ENCODE results near the gene PHF19. TPM values are rescaled to one million over a fixed set of nuclear protein-coding genes. Genes with fewer than 3 reads are reported as not detected.

The PHF19 gene
- total RNA-seq, 2 experiments from 2014 or later: 331 to 351 TPM

DNA sequence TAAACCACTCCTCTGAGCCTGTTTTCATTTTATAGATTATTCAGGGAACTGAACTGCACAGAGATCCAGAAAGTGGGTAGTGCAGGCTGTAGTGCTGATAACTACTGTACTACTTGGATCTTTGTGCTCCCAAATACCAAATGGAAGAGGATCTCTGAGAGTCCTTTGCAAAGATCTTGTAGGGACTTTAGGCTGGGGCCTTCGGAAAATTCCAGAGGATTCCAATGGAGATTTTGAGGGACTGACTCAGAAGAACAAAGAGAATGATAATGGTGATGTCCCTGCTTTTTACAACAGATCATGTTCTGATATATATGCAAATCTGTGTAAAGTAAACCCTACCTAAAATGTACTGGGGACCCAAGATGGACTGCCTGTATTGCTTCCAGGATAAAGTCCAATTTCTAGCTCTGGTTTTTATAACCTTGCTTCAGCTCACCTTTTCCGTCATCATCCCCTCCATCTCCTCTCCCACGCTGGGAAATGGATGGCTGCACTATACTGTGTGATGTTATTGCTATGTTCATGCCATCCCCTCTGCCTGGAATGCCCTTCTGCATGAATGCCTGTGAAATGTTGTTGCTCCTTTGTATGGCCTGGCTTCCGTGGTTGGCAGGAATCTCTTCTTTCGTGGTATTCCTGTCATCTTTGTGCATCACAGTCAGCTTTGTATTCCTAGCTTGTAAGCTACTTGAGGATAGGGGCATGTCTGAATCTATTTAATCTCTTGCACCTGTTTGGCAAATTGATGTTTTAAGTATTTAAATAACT, 24.6 kb downstream of the PHF19 start:
- Mint-ChIP-seq H3K27ac (peak overlapping the region; percentile 3), H3K9me3 (no peaks in the 10 kb centered on the region), H3K36me3 (ENCODE audit: low read depth) (peaks cover 76% of the 10 kb centered on the region), H3K4me3 (no peak overlapping the region), H3K4me1 (peaks cover 29% of the 10 kb centered on the region), H3K27me3 (no peaks in the 10 kb centered on the region)
- no peak for DNase-seq
- POLR2A ChIA-PET: no interaction called here
- CTCF ChIA-PET: interaction anchor here (0.7 to 1.4 kb wide), 2 partner anchors 86 to 109 kb away, joined by 3 to 4 read pairs; no protein-coding TSS in a partner anchor

- no peak overlapping the region for H3K4me3 Mint-ChIP-seq
- H3K27ac Mint-ChIP-seq: peak overlapping the region; percentile 70
- no peaks in the 10 kb centered on the region for H3K27me3 Mint-ChIP-seq
- peaks cover 74% of the 10 kb centered on the region for H3K36me3 Mint-ChIP-seq (ENCODE audit: low read depth)
- H3K9me3 Mint-ChIP-seq: no peaks in the 10 kb centered on the region
- POLR2A ChIA-PET: interaction anchor here (0.6 kb wide), 1 partner anchor 85 kb away, joined by 3 read pairs; no protein-coding TSS in a partner anchor
- CTCF ChIA-PET: no interaction called here
- peaks cover 38% of the 10 kb centered on the region for H3K4me1 Mint-ChIP-seq
- DNase-seq: no peak
Measured at GRCh38 chr9:120851449-120851848, 25.5 kb downstream of the PHF19 start.

- Mint-ChIP-seq H3K4me1 (peaks cover 49% of the 10 kb centered on the region), H3K36me3 (ENCODE audit: low read depth) (peaks cover 77% of the 10 kb centered on the region), H3K4me3 (no peak overlapping the region), H3K9me3 (no peaks in the 10 kb centered on the region), H3K27ac (peak overlapping the region; percentile 50), H3K27me3 (no peaks in the 10 kb centered on the region)
- no peak for DNase-seq
- CTCF ChIA-PET: interaction anchor here (0.6 kb wide), 1 partner anchor 341 kb away, joined by 4 read pairs; no protein-coding TSS in a partner anchor
- POLR2A ChIA-PET: no interaction called here
Measured at GRCh38 chr9:120850315-120850714, 26.7 kb downstream of the PHF19 start.

DNA sequence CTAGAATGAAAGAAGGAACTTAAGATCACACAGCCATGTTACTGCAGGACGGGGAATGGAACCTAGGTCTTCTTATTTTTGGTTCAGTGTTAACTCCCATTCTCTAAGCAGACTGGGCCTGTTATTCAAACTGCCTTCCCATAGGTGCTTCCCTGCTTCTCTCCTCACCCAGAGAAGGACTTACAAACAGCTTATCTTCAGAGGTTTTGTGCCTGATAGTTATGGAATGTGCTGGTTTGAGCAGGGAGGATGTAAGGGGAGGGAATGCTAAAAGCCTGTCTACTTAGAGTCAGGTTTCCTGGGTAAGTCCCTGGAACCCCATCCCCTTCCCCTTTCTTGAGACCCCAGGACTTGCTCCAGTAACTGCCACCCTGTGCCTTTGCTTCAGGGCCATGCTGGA, 30.1 kb downstream of the PHF19 start:
- H3K4me3 Mint-ChIP-seq: peak overlapping the region; percentile 95

GRCh38 chr9:120846251-120846889, 30.6 kb downstream of the PHF19 start:
- Mint-ChIP-seq H3K27me3 (no peaks in the 10 kb centered on the region), H3K4me1 (peaks cover 72% of the 10 kb centered on the region), H3K9me3 (no peaks in the 10 kb centered on the region), H3K4me3 (peak overlapping the region; percentile 95), H3K36me3 (ENCODE audit: low read depth) (peaks cover 69% of the 10 kb centered on the region), H3K27ac (peak overlapping the region; percentile 98)
- peak; percentile 61 for DNase-seq
- ChIA-PET CTCF (interaction anchor here (0.6 to 2.1 kb wide), 6 partner anchors 9 to 53 kb away, joined by 3 to 7 read pairs (median 4); partner anchors contain the start of gene FBXW2), POLR2A (interaction anchor here (0.6 to 1.0 kb wide), 3 partner anchors 11 to 85 kb away, joined by 4 read pairs; no protein-coding TSS in a partner anchor)

More for the DNA sequence above, 30.1 kb downstream of the PHF19 start:
- ChIA-PET CTCF (interaction anchor here (0.6 to 2.1 kb wide), 6 partner anchors 9 to 54 kb away, joined by 3 to 7 read pairs (median 4); partner anchors contain the start of gene FBXW2), POLR2A (interaction anchor here (0.8 to 1.0 kb wide), 2 partner anchors 10 to 85 kb away, joined by 4 read pairs; no protein-coding TSS in a partner anchor)
- H3K27me3 Mint-ChIP-seq: no peaks in the 10 kb centered on the region
- DNase-seq: no peak
- H3K36me3 Mint-ChIP-seq (ENCODE audit: low read depth): peaks cover 71% of the 10 kb centered on the region
- peaks cover 66% of the 10 kb centered on the region for H3K4me1 Mint-ChIP-seq
- no peaks in the 10 kb centered on the region for H3K9me3 Mint-ChIP-seq
- peak overlapping the region; percentile 98 for H3K27ac Mint-ChIP-seq

- no peaks in the 10 kb centered on the region for H3K27me3 Mint-ChIP-seq
- peaks cover 71% of the 10 kb centered on the region for H3K4me1 Mint-ChIP-seq
- CTCF ChIA-PET: interaction anchor here (0.6 to 2.1 kb wide), 7 partner anchors 12 to 129 kb away, joined by 3 to 6 read pairs (median 4); no protein-coding TSS in a partner anchor
- no peak for DNase-seq
- no peaks in the 10 kb centered on the region for H3K9me3 Mint-ChIP-seq
- H3K4me3 Mint-ChIP-seq: peak overlapping the region; percentile 95
- peaks cover 63% of the 10 kb centered on the region for H3K36me3 Mint-ChIP-seq (ENCODE audit: low read depth)
- POLR2A ChIA-PET: no interaction called here
- H3K27ac Mint-ChIP-seq: peak overlapping the region; percentile 98
Measured at GRCh38 chr9:120845255-120845654, 31.7 kb downstream of the PHF19 start.

GRCh38 chr9:120842685-120843485, 34.1 kb downstream of the PHF19 start, which contains the start of gene PSMD5:
Gene PSMD5 (minus strand): TSS chr9:120842922. CDS start chr9:120842909, 13 bp downstream.
- POLR2A ChIA-PET: no interaction called here
- peaks cover 65% of the 10 kb centered on the region for H3K36me3 Mint-ChIP-seq (ENCODE audit: low read depth)
- peak within 1 kb of the TSS; percentile 95 for H3K4me3 Mint-ChIP-seq
- peak within 1 kb of the TSS; percentile 98 for H3K27ac Mint-ChIP-seq
- H3K9me3 Mint-ChIP-seq: no peaks in the 10 kb centered on the region
- peak; percentile 99 for DNase-seq
- CTCF ChIA-PET: interaction anchor here (0.8 kb wide), 1 partner anchor 13 kb away, joined by 3 read pairs; no protein-coding TSS in a partner anchor
- peaks cover 77% of the 10 kb centered on the region for H3K4me1 Mint-ChIP-seq
- no peaks in the 10 kb centered on the region for H3K27me3 Mint-ChIP-seq

DNA sequence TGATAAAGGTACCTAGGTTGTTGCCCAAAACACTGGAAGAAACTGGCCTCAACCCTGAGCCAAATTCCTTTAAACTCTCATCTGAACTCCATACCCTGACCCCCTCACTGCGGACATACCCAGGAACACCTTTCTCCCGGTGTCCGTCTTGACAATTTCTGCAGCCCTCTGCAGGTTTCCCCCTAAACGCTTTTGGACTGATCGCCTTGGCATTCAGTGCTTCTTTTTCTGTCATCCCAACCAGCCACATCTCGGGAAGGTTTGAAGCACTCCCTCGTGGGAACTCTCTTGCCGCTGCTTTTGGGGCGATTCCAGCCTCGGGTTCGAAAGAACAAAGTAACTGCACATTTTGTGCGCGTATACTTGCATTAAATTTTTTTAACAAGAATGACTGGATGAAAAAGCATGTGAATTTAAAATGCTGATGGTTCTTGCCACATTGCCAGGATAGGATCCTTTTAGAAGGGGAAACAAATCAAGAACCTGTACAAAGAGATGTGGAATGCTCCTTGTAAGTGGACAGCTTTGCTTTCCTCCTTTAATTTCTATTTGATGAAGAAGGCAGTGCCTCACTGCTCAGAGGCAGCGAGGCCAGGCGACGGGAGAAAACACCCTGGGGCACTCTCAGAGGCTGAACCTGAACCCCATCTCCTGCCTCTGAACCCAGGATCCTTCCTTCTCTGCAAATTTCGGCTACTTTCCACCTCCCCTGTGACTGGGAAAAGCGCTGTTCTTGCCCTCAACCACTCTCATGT, 34.9 kb downstream of the PHF19 start:
- H3K36me3 Mint-ChIP-seq (ENCODE audit: low read depth): peaks cover 64% of the 10 kb centered on the region
- H3K27ac Mint-ChIP-seq: peak overlapping the region; percentile 98
- H3K27me3 Mint-ChIP-seq: no peaks in the 10 kb centered on the region
- peaks cover 76% of the 10 kb centered on the region for H3K4me1 Mint-ChIP-seq
- DNase-seq: no peak
- no peaks in the 10 kb centered on the region for H3K9me3 Mint-ChIP-seq
- peak overlapping the region; percentile 95 for H3K4me3 Mint-ChIP-seq
- POLR2A ChIA-PET: no interaction called here
- CTCF ChIA-PET: no interaction called here

DNA sequence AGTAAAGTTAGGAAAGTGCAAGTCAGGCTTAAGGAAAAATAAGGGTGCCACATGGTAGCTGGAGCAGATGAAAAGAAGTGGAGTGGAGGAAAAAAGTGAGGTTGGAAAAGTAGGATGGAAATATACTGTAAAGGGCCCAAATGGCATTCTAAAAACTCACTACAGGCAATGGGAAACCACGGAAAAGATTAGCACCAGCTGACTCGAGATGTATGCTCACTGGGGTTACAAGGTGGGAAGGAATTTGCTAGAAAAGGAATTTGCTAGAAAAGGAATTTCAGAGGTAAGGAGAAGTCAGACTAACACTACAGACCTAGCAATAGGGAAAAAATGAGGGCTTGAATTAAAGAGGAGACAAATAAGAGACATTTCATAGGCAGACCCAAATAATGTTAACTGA, 37.8 kb downstream of the PHF19 start:
- Mint-ChIP-seq H3K36me3 (ENCODE audit: low read depth) (peaks cover 51% of the 10 kb centered on the region), H3K4me3 (no peak overlapping the region), H3K27me3 (no peaks in the 10 kb centered on the region), H3K27ac (peak overlapping the region; percentile 38), H3K9me3 (no peaks in the 10 kb centered on the region), H3K4me1 (peaks cover 55% of the 10 kb centered on the region)
- ChIA-PET CTCF (interaction anchor here (0.9 kb wide), 1 partner anchor 75 kb away, joined by 3 read pairs; no protein-coding TSS in a partner anchor), POLR2A (no interaction called here)
- DNase-seq: no peak

DNA sequence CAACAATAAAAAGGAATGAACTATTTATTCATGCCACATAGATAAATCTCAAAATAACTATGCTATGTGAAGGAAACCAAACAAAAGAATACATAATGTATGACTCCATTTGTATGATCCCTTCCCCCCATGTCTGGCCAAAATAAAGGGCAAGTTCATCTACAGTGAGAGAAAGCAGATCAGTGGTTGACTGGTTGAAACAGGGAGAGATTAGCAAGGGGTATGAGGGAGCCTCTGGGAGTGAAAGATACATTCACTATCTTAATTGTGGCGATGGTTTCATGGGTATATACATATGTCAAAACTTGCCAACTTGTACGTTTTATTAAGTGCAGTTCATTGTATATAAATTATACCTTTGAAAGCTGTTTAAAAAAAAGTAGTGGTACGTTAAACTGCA, 39.1 kb downstream of the PHF19 start:
- ChIA-PET POLR2A (no interaction called here), CTCF (interaction anchor here (1.0 kb wide), 1 partner anchor 11 kb away, joined by 3 read pairs; no protein-coding TSS in a partner anchor)
- no peak overlapping the region for H3K27ac Mint-ChIP-seq
- peaks cover 50% of the 10 kb centered on the region for H3K4me1 Mint-ChIP-seq
- no peaks in the 10 kb centered on the region for H3K27me3 Mint-ChIP-seq
- H3K4me3 Mint-ChIP-seq: no peak overlapping the region
- peaks cover 46% of the 10 kb centered on the region for H3K36me3 Mint-ChIP-seq (ENCODE audit: low read depth)
- H3K9me3 Mint-ChIP-seq: no peaks in the 10 kb centered on the region
- no peak for DNase-seq

DNA sequence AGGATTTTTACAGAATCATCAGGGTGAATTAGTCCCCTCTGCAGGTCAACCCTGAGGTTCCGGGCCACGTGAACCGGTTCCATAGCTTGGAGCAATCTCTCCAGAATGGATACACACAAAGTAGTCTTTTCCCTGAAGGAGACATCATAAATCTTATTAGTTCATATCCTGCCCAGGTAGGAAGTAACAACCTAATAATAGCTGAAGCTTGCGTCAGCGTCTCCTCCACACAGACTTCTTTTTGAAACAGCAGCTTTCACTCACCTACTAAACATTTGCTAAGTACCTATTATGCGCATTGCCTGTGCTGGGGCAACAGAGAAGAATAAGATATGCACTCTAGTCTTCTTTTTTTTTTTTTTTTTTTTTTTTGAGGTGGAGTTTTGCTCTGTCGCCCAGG, 43.7 kb downstream of the PHF19 start:
- Mint-ChIP-seq H3K27ac (no peak overlapping the region), H3K4me1 (peaks cover 18% of the 10 kb centered on the region), H3K27me3 (no peaks in the 10 kb centered on the region), H3K36me3 (ENCODE audit: low read depth) (peaks cover 48% of the 10 kb centered on the region), H3K9me3 (no peaks in the 10 kb centered on the region), H3K4me3 (no peak overlapping the region)
- no peak for DNase-seq
- POLR2A ChIA-PET: no interaction called here
- CTCF ChIA-PET: interaction anchor here (0.7 to 1.3 kb wide), 3 partner anchors 11 to 62 kb away, joined by 3 to 5 read pairs (median 3); no protein-coding TSS in a partner anchor

All from activated CD4-positive, alpha-beta T cell treated with anti-CD3 and anti-CD28 coated beads, Interleukin-2, amount 10 ng/mL, durations not matched to agents 7 days and 5 days (primary cell).